Activated T-cell treated with anti-CD3 and anti-CD28 coated beads for 4 hours (primary cell): ENCODE data around the gene PPP1R36.
"Not testable (repeated sequence)": the region's sequence is repeated elsewhere in the genome, so short reads cannot be mapped to it uniquely, and the experiment has no call there.

Source experiments
- DNase-seq: peaks from one replicate; pipeline ENCODE4 v3.0.0-alpha.2; 2020

The PPP1R36 gene

GRCh38 chr14:64549791-64550620 lies at the start of gene PPP1R36:
Gene PPP1R36 (plus strand): TSS chr14:64549961. CDS start chr14:64549998, 37 bp downstream.
- no peak for DNase-seq

- DNase-seq = no peak
Observed at GRCh38 chr14:64500088-64500487, 49.7 kb upstream of the PPP1R36 start.

- DNase-seq = no peak
Observed at GRCh38 chr14:64501411-64502171, 48.2 kb upstream of the PPP1R36 start.

GRCh38 chr14:64502456-64502855 lies 47.3 kb upstream of the PPP1R36 start:
- DNase-seq = no peak

GRCh38 chr14:64502887-64503433 lies 46.8 kb upstream of the PPP1R36 start:
- peak; percentile 25 for DNase-seq

GRCh38 chr14:64503434-64504309 lies 46.1 kb upstream of the PPP1R36 start, which contains the start of gene ZBTB25:
Gene ZBTB25 (minus strand): TSS chr14:64503838. CDS start chr14:64490533, 13,305 bp downstream.
- peak; percentile 92 for DNase-seq

GRCh38 chr14:64504310-64504896 lies 45.4 kb upstream of the PPP1R36 start, which contains the start of gene ZBTB1:
Gene ZBTB1 (plus strand): TSS chr14:64504770. CDS start chr14:64521505, 16,735 bp downstream.
- DNase-seq = peak; percentile 76

GRCh38 chr14:64504897-64505794 lies 44.6 kb upstream of the PPP1R36 start:
- peak; percentile 77 for DNase-seq

GRCh38 chr14:64506721-64507120 lies 43.0 kb upstream of the PPP1R36 start:
- no peak for DNase-seq

- DNase-seq = peak; percentile 11
Observed at GRCh38 chr14:64507376-64508156, 42.2 kb upstream of the PPP1R36 start.

- no peak for DNase-seq
Observed at GRCh38 chr14:64508215-64508776, 41.5 kb upstream of the PPP1R36 start.

GRCh38 chr14:64509036-64509435 lies 40.7 kb upstream of the PPP1R36 start:
- DNase-seq = no peak

GRCh38 chr14:64510825-64511671 lies 38.7 kb upstream of the PPP1R36 start:
- peak; percentile 58 for DNase-seq

- DNase-seq = no peak
Observed at GRCh38 chr14:64513271-64513670, 36.5 kb upstream of the PPP1R36 start.

GRCh38 chr14:64515053-64515452 lies 34.7 kb upstream of the PPP1R36 start:
- no peak for DNase-seq

GRCh38 chr14:64516969-64517368 lies 32.8 kb upstream of the PPP1R36 start:
- DNase-seq = no peak

- DNase-seq = not testable (repeated sequence)
Observed at GRCh38 chr14:64517667-64518066, 32.1 kb upstream of the PPP1R36 start.

GRCh38 chr14:64518229-64518628 lies 31.5 kb upstream of the PPP1R36 start:
- no peak for DNase-seq

GRCh38 chr14:64520699-64521098 lies 29.1 kb upstream of the PPP1R36 start:
- DNase-seq = no peak
